Measurements from ENCODE around the gene TSPAN11. TPM values are rescaled to one million over a fixed set of nuclear protein-coding genes. Genes with fewer than 3 reads are reported as not detected.

The TSPAN11 gene
- total RNA-seq, 2 donors from 2014 or later = 0.07 to 0.28 TPM

- ATAC-seq (replicated peaks in 1 of 2) = no peak
- peaks cover 0 to 2% of the 10 kb centered on the region in 2 donors for H3K9me3 Mint-ChIP-seq
- peaks cover 0 to 3% of the 10 kb centered on the region in 2 donors for H3K36me3 Mint-ChIP-seq (ENCODE audit: insufficient read depth in 2 of 2)
- no peak for DNase-seq
- H3K4me1 Mint-ChIP-seq (ENCODE audit: low read depth) = no peaks in the 10 kb centered on the region
- no peak overlapping the region for H3K4me3 Mint-ChIP-seq
- no peaks in the 10 kb centered on the region for H3K27me3 Mint-ChIP-seq (ENCODE audit: low read depth)
- H3K27ac Mint-ChIP-seq = no peak overlapping the region
Measured at GRCh38 chr12:30996752-30997151, 70.2 kb downstream of the TSPAN11 start.

- H3K27ac Mint-ChIP-seq = no peak overlapping the region
- no peaks in the 10 kb centered on the region for H3K4me1 Mint-ChIP-seq (ENCODE audit: low read depth)
- DNase-seq = no peak
- no peak for ATAC-seq (replicated peaks in 1 of 2)
- no peak overlapping the region for H3K4me3 Mint-ChIP-seq
- H3K9me3 Mint-ChIP-seq = peaks cover 0 to 2% of the 10 kb centered on the region in 2 donors
- H3K36me3 Mint-ChIP-seq (ENCODE audit: insufficient read depth in 2 of 2) = peaks cover 0 to 3% of the 10 kb centered on the region in 2 donors
- no peaks in the 10 kb centered on the region for H3K27me3 Mint-ChIP-seq (ENCODE audit: low read depth)
Measured at GRCh38 chr12:30997685-30998440, 71.3 kb downstream of the TSPAN11 start.

GRCh38 chr12:30999011-30999410, 72.5 kb downstream of the TSPAN11 start:
- no peaks in the 10 kb centered on the region for H3K4me1 Mint-ChIP-seq (ENCODE audit: low read depth)
- no peak overlapping the region for H3K4me3 Mint-ChIP-seq
- H3K36me3 Mint-ChIP-seq (ENCODE audit: insufficient read depth in 2 of 2) = peaks cover 0 to 3% of the 10 kb centered on the region in 2 donors
- DNase-seq (no peak), ATAC-seq (replicated peaks in 1 of 2) (no peak)
- no peak overlapping the region for H3K27ac Mint-ChIP-seq
- peaks cover 0 to 2% of the 10 kb centered on the region in 2 donors for H3K9me3 Mint-ChIP-seq
- no peaks in the 10 kb centered on the region for H3K27me3 Mint-ChIP-seq (ENCODE audit: low read depth)

GRCh38 chr12:30999723-31000122, 73.2 kb downstream of the TSPAN11 start:
- Mint-ChIP-seq H3K27ac (no peak overlapping the region), H3K27me3 (ENCODE audit: low read depth) (no peaks in the 10 kb centered on the region), H3K36me3 (ENCODE audit: insufficient read depth in 2 of 2) (peaks cover 0 to 3% of the 10 kb centered on the region in 2 donors), H3K9me3 (peaks cover 0 to 2% of the 10 kb centered on the region in 2 donors), H3K4me3 (no peak overlapping the region), H3K4me1 (ENCODE audit: low read depth) (no peaks in the 10 kb centered on the region)
- ATAC-seq (replicated peaks in 1 of 2) (no peak), DNase-seq (no peak)

- no peak overlapping the region for H3K27ac Mint-ChIP-seq
- DNase-seq (no peak), ATAC-seq (replicated peaks in 1 of 2) (no peak)
- no peak overlapping the region for H3K4me3 Mint-ChIP-seq
- peaks cover 0 to 3% of the 10 kb centered on the region in 2 donors for H3K36me3 Mint-ChIP-seq (ENCODE audit: insufficient read depth in 2 of 2)
- peaks cover 2% of the 10 kb centered on the region for H3K4me1 Mint-ChIP-seq (ENCODE audit: low read depth)
- no peaks in the 10 kb centered on the region for H3K27me3 Mint-ChIP-seq (ENCODE audit: low read depth)
- peaks cover 0 to 2% of the 10 kb centered on the region in 2 donors for H3K9me3 Mint-ChIP-seq
Measured at GRCh38 chr12:31000751-31001150, 74.2 kb downstream of the TSPAN11 start.

GRCh38 chr12:31001581-31002360, 75.2 kb downstream of the TSPAN11 start:
- peaks cover 0 to 2% of the 10 kb centered on the region in 2 donors for H3K9me3 Mint-ChIP-seq
- H3K27me3 Mint-ChIP-seq (ENCODE audit: low read depth) = no peaks in the 10 kb centered on the region
- no peak overlapping the region for H3K4me3 Mint-ChIP-seq
- no peak overlapping the region for H3K27ac Mint-ChIP-seq
- DNase-seq (no peak), ATAC-seq (replicated peaks in 1 of 2) (no peak)
- H3K4me1 Mint-ChIP-seq (ENCODE audit: low read depth) = peaks cover 4% of the 10 kb centered on the region
- peaks cover 0 to 3% of the 10 kb centered on the region in 2 donors for H3K36me3 Mint-ChIP-seq (ENCODE audit: insufficient read depth in 2 of 2)

- Mint-ChIP-seq H3K4me1 (ENCODE audit: low read depth) (peaks cover 4% of the 10 kb centered on the region), H3K27me3 (ENCODE audit: low read depth) (no peaks in the 10 kb centered on the region), H3K9me3 (no peaks in the 10 kb centered on the region), H3K36me3 (ENCODE audit: insufficient read depth in 2 of 2) (no peaks in the 10 kb centered on the region), H3K27ac (no peak overlapping the region), H3K4me3 (no peak overlapping the region)
- ATAC-seq (replicated peaks in 1 of 2) = peak in 1 of 2 donors; percentile 15
- DNase-seq = no peak
Measured at GRCh38 chr12:31002361-31002725, 75.8 kb downstream of the TSPAN11 start.

GRCh38 chr12:31002999-31003398, 76.5 kb downstream of the TSPAN11 start:
- H3K4me1 Mint-ChIP-seq (ENCODE audit: low read depth) = peaks cover 4% of the 10 kb centered on the region
- H3K9me3 Mint-ChIP-seq = no peaks in the 10 kb centered on the region
- H3K27me3 Mint-ChIP-seq (ENCODE audit: low read depth) = no peaks in the 10 kb centered on the region
- H3K36me3 Mint-ChIP-seq (ENCODE audit: insufficient read depth in 2 of 2) = no peaks in the 10 kb centered on the region
- peak in 1 of 2 donors; percentile 49 for ATAC-seq (replicated peaks in 1 of 2)
- DNase-seq = no peak
- H3K27ac Mint-ChIP-seq = no peak overlapping the region
- no peak overlapping the region for H3K4me3 Mint-ChIP-seq

GRCh38 chr12:31003861-31004640, 77.5 kb downstream of the TSPAN11 start:
- Mint-ChIP-seq H3K4me1 (ENCODE audit: low read depth) (peaks cover 4% of the 10 kb centered on the region), H3K9me3 (no peaks in the 10 kb centered on the region), H3K4me3 (no peak overlapping the region), H3K27me3 (ENCODE audit: low read depth) (no peaks in the 10 kb centered on the region), H3K27ac (no peak overlapping the region), H3K36me3 (ENCODE audit: insufficient read depth in 2 of 2) (no peaks in the 10 kb centered on the region)
- DNase-seq (no peak), ATAC-seq (replicated peaks in 1 of 2) (no peak)

- H3K4me3 Mint-ChIP-seq = no peak overlapping the region
- H3K9me3 Mint-ChIP-seq = no peaks in the 10 kb centered on the region
- H3K36me3 Mint-ChIP-seq (ENCODE audit: insufficient read depth in 2 of 2) = no peaks in the 10 kb centered on the region
- H3K27me3 Mint-ChIP-seq (ENCODE audit: low read depth) = no peaks in the 10 kb centered on the region
- ATAC-seq (replicated peaks in 1 of 2) = no peak
- no peak for DNase-seq
- no peak overlapping the region for H3K27ac Mint-ChIP-seq
- H3K4me1 Mint-ChIP-seq (ENCODE audit: low read depth) = peaks cover 4% of the 10 kb centered on the region
Measured at GRCh38 chr12:31004666-31005065, 78.1 kb downstream of the TSPAN11 start.

- H3K9me3 Mint-ChIP-seq = no peaks in the 10 kb centered on the region
- no peak overlapping the region for H3K4me3 Mint-ChIP-seq
- H3K27me3 Mint-ChIP-seq (ENCODE audit: low read depth) = no peaks in the 10 kb centered on the region
- no peak overlapping the region for H3K27ac Mint-ChIP-seq
- H3K4me1 Mint-ChIP-seq (ENCODE audit: low read depth) = peaks cover 4% of the 10 kb centered on the region
- no peak for DNase-seq
- ATAC-seq (replicated peaks in 1 of 2) = no peak
- H3K36me3 Mint-ChIP-seq (ENCODE audit: insufficient read depth in 2 of 2) = no peaks in the 10 kb centered on the region
Measured at GRCh38 chr12:31005256-31005943, 78.9 kb downstream of the TSPAN11 start.

GRCh38 chr12:31005944-31006361, 79.4 kb downstream of the TSPAN11 start:
- no peak overlapping the region for H3K4me3 Mint-ChIP-seq
- no peak for DNase-seq
- peak in 1 of 2 donors; percentile 27 for ATAC-seq (replicated peaks in 1 of 2)
- peaks cover 4% of the 10 kb centered on the region for H3K4me1 Mint-ChIP-seq (ENCODE audit: low read depth)
- H3K27me3 Mint-ChIP-seq (ENCODE audit: low read depth) = no peaks in the 10 kb centered on the region
- no peaks in the 10 kb centered on the region for H3K9me3 Mint-ChIP-seq
- no peaks in the 10 kb centered on the region for H3K36me3 Mint-ChIP-seq (ENCODE audit: insufficient read depth in 2 of 2)
- H3K27ac Mint-ChIP-seq = no peak overlapping the region
